ENCODE measurements around the gene VARS2.

VARS2 gene

DNA sequence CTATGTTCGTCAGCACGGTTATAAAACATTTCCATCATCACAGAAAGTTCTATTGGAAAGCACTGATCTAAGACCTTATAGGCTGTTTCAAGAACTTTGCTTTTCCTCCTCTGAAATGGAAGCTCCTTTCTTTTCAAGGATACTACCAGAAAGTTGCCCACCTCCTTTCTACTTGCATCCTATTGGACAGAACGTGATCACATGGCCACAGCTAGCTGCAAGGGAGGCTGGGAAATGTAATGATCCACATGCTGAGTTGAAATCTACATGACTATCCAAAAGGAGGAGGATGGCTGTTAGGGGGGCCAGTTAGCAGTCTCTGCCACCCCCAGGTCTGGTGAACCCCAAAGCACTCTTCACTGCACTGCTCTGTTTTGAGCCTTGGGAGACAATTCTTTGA is 14.6 kb downstream of the VARS2 start:
- DNase-seq (ENCODE audit: low read depth in 2 of 2), result no peak

DNA sequence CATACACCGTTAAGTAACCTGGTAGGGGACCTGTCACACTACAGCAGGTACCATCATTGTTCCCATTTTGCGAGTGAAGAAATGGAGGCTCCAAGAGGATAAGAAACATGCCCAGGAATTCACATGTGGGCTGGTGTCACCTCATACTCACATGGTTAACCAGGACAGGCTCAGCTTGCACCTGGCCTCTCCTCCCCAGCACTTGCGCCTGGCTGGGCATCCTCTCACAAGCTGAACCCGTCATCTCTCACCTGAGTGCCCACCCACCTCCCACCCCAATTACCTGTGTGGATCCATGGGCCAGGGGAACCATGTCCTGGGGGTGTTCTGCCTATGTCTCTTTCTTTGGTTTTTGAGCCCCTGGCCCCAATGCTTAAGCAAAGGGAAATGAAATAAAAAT is 16.5 kb downstream of the VARS2 start:
- DNase-seq (ENCODE audit: low read depth in 2 of 2), result no peak

DNA sequence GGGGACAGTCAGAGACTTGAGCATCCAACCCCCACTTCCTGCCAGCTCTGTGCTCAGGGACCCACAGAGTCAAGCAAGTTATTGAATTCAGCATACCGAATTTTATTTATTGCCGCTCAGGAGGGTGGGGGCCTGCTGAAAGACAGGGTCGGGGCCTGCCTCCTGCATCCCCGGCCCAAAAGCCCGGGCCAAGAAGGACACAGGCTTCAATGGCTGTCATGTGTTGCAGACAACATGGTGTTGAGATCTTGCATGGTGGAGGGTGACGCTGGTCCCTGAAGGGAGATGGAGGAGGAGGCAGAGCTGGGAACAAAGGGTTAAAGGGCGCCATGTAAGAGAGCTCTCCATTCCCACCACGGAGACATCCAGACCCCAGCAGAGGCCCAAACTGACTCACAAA is 17.2 kb downstream of the VARS2 start:
- no peak for DNase-seq (ENCODE audit: low read depth in 2 of 2)

DNA sequence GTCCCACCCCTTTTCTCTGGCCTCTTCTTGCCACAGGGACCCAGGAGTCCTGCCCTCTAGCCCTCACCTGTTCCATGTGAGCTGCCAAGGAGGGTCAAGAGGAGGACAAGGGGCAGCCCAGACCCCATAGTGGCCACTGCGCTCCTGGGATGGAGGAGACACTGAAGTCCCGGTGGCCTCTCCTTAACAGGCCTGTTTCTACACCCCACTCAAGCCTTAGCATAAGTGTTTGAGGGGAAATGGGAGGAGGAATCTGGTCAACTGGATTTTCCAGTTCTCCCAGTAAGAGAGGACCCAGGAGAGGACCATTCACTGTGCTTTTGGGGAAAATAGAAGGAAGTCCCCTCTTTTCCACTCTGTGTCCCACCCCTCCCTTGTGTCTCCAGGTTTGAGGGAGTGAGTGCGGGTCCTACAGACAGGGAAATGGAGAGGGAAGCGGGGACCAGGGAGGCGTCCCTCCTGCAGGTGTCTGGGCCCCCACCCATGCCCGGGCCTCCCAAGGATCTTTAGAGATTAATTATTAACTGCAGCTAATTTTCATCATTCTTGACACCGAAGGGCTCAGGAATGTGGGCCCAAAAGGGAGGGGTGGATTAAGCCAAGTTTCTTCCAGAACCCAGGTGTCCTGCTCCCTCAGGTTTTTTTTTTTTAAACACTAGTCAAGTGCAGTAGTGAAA is 18.1 kb downstream of the VARS2 start, which contains the start of gene SFTA2:
Gene SFTA2 (minus strand): TSS at position 202 of the 677 bp plus-strand sequence. CDS start 74 bp downstream, at position 128.
- DNase-seq (ENCODE audit: low read depth in 2 of 2), result no peak

DNA sequence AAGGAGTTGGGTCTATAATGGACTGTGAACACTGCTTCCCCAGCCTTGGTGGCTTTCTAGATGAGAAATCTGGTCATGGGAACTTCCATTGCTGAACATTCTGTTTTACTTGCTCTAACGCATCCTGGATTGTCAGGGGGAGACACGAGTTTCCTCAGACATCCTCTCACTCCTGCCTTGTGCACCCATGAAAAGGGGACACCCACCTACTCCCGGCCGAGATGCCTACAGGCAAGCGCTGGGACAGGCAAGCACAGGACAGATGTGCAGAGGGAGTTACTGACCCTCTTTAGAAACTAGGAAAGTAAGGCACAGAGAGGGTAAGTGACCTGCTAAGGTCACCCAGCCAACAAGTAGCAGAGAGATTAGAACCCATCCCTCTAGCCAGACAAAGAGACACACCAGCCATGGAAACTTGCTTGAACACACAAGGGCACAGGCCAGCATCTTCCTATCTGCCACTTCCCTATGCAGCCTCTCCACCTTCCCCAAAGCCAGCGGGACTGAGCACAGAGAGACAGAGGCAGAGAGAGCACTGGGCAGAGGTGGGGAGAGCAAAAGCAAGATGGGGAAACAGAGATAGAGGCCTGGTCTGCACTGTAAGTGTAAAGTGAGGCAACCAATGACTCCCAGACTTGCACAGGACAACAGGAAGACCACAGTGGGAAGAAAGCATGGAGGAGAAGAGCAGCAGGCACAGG is 18.8 kb downstream of the VARS2 start:
- no peak for DNase-seq (ENCODE audit: low read depth in 2 of 2)

DNA sequence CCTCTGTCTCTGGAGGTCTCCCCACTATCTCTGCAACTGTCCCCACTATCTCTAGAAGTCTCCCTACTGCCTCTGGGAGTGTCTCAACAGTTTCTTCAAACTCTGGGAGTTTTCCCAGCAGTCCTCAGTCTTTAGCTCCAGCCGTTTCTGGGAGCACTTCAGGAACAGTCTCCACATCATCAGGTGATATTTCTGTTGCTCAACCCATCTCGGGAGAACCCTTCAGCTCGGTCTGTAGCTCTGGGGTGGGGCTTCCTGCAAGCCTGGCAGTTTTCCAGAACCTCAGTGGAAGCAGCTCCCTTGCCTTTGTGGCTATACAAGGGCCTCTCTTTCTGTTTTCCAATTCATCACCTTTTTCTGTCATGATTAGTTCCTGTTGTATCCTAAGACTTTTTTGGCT is 21.0 kb downstream of the VARS2 start:
- no peak for DNase-seq (ENCODE audit: low read depth in 2 of 2)

DNA sequence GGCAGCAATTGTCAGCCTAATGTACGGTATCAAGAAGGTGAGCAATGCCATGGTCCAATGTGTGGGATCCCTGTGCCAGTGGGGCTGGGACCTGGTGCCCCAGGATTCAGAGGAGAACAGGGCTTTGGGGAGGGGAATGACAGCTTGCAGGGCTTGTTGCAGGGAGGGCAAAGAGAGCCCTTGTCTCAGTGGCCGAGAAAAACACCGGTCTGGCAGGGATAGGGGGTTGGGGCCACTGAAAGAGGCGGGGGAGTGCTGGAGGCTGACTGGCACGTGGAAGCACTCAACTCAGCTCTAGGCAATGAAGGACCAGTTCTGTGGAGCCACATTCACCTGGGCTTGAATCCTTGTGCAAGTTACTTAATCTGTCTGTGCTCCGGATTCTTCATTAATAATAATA is 23.2 kb downstream of the VARS2 start:
- DNase-seq (ENCODE audit: low read depth in 2 of 2), result no peak

DNA sequence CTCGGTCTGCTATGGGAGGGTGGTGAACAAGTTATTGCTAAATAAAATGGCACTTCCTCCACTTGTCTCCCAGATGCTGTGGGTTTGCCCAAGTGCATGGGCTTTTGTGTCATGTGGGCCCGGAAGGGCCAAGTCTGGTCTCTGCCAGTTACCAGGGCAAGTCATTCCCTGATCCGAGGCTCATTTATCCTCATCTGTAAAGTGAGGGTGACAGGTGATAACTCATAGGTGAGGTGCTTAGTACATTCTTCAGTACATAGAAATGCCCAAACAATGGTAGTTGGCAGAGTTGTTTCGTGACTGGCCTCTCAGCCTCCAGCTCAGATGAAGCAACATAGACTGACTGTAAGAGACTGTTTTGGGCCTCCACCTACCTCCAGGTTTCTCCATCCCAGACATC is 24.7 kb downstream of the VARS2 start:
- no peak for DNase-seq (ENCODE audit: low read depth in 2 of 2)

DNA sequence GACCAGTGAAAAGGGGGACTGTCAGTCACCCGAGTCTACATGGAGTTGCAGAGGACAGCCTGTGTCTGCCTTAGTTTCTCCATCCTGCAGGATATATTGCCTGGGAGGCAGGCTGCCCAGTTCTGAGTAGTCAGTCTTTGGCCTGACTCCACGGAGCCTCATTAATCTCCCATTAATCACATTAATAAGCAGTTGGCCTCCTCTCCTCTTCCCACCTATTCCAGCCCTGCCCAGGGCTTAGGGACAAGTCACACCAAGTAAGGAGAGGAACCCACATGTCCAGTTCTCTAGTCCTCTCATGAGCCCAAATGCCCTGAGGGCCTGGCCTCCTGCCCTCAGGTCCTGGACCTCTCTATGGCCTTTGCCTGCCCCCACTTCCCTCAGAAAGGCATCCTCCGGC is 25.4 kb downstream of the VARS2 start:
- DNase-seq (ENCODE audit: low read depth in 2 of 2), result no peak

DNA sequence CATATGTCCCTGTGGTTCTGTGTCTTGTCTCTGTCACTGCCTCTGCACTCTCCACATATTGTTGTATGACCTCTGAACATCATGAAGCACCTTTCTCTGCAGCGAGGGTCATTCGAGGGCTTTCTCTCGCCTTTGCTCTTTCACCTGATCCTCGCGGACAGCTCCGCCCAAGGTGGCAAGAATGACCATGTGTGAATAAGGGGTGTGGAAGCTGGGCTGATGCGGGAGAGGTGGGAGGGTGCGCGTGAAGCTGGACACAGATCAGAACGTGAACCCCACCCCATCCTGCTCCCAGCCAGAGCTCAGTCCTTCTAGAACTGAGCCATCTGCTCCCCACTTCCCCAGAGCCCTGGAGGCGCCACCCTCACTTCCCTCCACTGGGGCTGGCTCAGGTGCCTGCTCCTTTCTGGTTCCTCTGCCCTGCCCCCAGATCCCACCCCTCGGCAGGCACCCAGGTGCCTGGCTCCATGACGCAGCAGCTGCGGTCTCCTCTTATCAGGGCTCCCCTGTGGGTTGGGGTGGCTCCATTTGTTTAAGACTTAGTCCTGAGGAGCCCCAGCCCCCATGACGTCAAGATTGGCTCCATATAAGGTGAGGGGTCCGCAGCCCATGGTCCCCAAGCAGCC is 26.4 kb downstream of the VARS2 start, which contains the start of gene MUCL3:
Gene MUCL3 (plus strand): TSS at position 613 of the 626 bp plus-strand sequence. CDS start 27 bp downstream, outside the sequence.
- DNase-seq (ENCODE audit: low read depth in 2 of 2), result no peak

DNA sequence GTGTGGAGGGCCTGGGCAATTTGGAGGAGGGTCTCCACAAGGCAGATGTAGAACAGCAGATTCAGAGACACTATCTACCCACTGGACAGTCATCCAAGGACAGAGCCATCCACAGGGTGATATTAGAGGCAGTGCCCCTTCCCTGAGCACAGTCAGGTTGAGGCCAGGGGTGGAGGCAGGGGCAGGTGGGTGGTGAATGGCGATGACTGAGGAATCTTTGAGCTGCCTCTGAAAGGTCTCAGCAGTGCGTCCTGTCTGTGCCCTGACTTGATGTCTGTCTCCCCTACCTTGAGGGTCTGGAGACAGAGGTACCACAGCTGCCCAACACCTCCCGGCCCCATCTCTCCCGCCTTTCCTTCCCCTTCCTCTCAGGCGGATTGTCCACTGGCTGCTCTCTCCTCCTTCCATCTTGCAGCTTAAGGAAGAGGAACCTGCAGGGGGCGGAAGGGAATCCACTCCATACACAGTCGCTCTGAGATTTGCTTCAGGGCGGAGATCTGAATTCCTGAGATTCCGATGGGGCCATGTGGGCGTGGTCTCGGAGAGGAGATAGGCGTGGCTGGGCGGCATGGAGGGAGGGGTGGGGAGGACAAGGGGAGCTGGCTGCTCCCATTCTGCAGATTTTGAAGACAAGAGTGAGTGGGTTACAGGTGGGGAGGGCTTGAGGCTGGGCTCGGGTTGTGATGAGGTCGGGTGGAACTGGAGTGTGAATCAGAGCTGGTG is 28.5 kb downstream of the VARS2 start:
- no peak for DNase-seq (ENCODE audit: low read depth in 2 of 2)

DNA sequence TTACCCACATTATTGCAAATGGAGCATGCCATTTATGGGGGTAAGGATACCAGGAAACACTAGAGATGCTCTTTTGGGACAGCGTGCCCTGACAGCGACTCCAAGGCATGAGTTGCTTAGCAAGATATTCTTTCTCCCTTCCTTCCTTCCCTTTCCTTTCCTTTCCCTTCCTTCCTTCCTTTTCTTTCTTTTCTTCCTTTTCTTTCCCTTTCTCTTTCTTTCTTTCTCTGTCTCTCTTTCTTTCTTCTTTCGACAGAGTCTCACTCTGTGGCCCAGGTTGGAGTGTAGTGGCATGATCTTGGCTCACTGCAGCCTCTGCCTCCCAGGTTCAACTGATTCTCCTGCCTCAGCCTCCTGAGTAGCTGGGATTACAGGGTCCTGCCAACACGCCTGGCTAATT is 30.0 kb downstream of the VARS2 start:
- no peak for DNase-seq (ENCODE audit: low read depth in 2 of 2)

DNA sequence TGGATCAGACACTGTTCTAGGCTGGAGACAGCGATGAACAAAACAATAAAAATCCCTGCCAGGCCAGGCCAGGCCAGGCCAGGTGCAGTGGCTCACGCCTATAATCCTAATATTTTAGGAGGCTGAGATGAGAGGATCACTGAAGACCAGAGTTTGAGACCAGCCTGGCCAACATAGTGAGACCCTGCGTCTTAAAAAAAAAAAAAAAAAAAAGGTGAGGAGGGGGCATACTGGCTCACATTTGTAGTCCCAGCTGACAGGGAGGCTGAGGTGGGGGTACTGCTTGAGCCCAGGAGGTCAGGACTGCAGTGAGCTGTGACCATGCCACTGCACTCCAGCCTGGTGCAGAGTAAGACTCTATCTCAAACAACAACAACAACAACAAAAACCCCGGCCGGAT is 31.2 kb downstream of the VARS2 start:
- no peak for DNase-seq (ENCODE audit: low read depth in 2 of 2)

DNA sequence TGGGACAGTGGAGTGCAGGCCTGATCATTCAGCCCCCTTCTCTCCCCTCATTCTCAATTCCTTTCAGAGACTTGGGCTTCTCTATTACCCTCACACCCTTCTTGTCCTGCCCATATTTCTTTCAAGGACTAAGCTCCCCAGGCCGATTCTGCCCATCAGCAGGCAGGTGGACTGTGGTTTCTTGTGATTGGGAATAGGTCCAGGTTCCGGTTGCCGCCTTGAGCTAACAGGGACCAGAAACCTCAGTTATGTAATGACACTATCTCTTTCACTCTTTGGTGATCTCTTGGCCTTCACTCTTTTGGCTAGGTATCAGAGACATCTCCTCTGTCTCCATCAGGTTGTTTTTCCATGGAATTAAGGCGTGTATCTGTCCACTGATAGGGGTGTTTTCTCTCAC is 33.2 kb downstream of the VARS2 start:
- DNase-seq (ENCODE audit: low read depth in 2 of 2), result no peak

DNA sequence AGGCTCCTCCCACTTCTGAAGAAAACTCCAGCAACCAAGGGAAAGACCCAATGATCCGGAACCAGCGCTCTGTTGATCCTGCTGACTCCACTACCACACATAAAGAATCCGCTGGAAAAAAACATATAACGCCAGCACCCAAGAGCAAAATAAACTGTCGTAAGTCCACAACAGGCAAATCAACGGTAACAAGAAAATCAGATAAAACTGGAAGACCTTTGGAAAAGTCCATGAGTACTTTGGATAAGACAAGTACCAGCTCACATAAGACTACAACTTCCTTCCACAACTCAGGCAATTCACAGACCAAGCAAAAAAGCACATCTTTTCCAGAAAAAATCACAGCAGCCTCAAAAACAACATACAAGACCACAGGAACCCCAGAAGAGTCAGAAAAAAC is 34.8 kb downstream of the VARS2 start:
- no peak for DNase-seq (ENCODE audit: low read depth in 2 of 2)

DNA sequence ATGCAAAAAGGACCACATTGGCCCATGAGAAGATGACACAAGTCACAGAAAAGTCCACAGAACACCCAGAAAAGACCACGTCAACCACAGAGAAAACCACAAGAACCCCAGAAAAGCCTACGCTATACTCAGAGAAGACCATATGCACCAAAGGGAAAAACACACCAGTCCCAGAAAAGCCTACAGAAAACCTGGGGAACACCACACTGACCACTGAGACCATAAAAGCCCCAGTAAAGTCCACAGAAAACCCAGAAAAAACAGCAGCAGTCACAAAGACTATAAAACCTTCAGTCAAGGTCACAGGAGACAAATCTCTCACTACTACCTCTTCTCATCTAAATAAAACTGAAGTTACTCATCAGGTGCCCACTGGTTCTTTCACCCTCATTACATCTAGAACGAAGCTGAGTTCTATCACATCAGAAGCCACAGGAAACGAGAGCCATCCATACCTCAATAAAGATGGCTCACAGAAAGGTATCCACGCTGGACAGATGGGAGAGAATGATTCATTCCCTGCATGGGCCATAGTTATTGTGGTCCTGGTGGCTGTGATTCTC is 38.0 kb downstream of the VARS2 start:
- DNase-seq (ENCODE audit: low read depth in 2 of 2), result no peak

DNA sequence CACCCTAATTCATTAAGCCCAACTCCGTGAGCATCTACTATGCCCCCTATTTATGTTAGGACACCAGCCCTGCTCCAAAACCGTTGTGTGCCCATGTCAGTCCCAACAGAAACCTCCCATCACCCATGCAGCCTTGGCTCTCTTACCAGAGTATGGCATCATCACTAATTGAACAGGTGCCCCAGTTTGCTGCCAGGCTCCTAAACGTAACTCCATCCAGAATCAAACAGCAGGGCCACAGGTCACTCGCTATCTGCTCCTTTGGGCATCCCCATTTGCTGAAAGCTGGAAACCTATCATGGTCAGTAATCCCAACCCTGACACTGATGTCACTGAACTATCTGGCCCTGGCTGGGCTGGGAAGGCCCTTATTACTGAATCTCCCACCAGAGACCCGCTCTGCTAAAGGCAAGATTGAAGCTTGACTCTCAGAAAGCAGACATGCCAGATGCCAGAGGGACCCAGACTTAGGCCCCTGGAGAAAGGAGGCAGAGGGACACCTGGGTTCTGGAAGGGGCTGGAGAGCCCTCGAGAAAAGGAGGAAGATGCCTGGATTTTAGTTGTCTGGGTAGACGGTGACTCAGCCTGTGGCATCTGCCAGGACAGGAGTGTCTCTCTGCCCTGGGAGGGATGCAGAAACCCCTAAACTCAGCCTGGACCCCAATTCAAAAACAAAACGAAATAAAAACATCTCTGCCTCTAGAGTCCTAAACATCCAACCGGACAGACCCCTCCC is 40.8 kb downstream of the VARS2 start:
- DNase-seq (ENCODE audit: low read depth in 2 of 2), result no peak

DNA sequence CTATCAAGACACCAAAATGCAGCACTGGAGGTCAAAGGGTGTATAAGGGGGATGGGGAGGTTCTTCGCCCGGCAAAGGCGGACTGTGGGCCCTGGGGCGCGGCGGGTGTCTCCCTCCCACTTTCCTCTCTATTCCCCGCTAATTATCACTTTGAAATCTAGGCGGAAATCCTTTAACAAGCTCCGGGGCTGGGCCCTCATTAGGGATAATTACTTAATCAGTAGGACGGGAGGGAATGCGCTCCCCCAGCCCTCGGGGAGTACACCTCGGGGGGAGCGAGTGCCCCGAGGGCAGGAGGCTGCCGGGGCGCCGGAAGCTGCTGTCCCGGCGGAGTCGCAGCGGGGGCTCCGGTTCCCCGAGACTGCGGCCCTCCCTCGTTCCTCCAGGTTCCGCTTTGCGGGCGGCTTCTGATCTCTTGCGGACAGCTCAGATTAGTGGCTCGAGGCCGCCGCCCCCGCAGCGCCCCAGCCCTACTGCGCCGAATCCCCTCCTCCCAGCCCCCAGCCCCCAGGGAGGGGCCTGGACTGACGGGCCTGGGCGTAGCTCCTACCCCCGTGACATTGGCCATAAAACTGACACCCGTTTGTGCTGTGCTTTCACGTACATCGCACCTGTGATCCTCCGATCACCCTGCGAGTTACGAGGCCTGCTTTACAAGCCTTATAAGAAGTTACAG is 41.5 kb downstream of the VARS2 start:
- peak; percentile 51 to 71 for DNase-seq (ENCODE audit: low read depth in 2 of 2)

DNA sequence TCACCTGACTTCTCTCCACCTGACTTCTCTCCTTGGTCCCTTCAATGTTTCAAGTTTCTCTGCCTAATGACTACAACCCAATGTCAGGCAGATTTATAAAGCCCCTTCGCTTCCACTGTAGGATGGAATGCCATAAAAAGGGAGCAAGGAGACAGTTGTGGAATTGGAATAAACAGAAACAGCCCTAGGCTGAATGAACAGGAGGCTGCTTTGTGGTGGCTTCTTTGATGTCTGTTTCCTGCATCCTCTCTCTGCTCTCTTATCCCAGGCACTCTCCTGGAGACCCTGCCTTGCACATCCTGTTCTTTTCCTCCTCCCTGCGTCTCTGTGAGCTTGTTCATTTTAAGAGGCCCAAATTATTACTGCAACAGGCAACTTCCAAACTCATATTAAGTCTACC is 43.7 kb downstream of the VARS2 start:
- DNase-seq (ENCODE audit: low read depth in 2 of 2), result no peak

DNA sequence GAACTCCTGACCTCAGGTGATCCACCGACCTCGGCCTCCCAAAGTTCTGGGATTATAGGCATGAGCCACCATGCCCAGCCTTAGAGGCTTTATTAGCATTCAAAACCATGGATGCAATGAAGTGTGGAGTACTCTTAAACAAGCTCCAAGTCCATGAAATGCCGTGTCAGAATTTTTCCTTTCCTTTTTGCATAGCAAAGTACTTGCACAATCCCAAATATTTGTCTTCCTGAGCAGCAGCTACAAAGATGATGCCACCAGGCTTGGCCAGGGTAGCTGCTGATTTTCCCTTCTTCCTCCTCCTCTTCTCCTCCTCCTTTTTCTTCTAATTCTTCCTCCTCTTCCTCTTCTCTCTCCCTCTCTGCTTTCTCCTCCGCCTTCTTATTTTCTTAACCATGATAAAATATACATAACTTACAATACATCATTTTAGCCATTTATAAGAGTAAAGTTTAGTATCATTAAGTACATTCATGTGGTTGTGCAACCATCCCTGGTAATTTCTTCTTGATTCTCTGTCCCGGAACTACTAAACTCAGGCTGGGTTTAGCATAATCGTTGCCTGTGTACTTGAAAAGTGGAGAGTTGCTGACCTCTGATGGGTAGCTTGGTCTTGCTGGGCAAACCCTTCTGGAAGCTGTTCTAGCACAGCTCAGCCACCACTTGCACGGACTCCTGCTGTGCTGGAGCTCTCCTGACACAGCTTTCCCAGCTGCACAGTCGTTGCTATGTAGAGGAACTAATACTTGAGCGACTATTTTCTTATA is 47.1 kb downstream of the VARS2 start:
- DNase-seq (ENCODE audit: low read depth in 2 of 2), result no peak
